ENCODE results near the gene PDE4D. TPM values are rescaled to one million over a fixed set of nuclear protein-coding genes. Genes with fewer than 3 reads are reported as not detected.

PDE4D gene
- total and polyA plus RNA-seq, 2 donors (not counting 1 experiment from before 2014, with no cell fraction given) = 14.9 to 171 TPM

DNA sequence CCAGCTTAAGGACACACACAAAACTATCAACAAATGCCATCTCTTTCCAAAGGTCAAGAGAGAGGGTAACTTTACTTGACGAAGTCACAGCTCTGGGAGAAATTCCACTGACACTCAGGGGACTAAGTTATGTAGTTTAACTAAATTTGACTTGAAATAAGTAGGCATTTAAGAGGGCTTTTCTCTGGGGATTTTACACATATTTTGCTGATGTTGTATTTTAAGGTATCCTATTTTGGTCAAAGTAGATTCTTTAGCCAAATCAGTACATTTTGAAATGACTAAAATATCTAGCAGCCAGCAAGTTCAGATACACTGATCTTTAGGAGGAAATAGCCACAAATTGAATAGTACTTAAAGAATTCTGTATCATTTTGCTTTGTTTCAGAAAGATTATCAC, 652.0 kb downstream of the PDE4D start:
- no peaks in the 10 kb centered on the region for H3K4me1 Mint-ChIP-seq
- Histone ChIP-seq H3K4me3 (ENCODE audit: control extremely low read depth in 1 of 5, extremely low read depth in 1 of 5, insufficient read depth in 1 of 5, low read depth in 2 of 5, low read length in 4 of 5) (no peak overlapping the region), H3K9me3 (ENCODE audit: control extremely low read depth in 1 of 3, control insufficient read depth in 2 of 3, insufficient read depth in 1 of 3, low read length in 2 of 3) (no peaks in the 10 kb centered on the region), H3K9ac (ENCODE audit: low read length) (no peak overlapping the region), H4K20me1 (ENCODE audit: control insufficient read depth, insufficient read depth, low read length, poor library complexity, severe bottlenecking) (no peaks in the 10 kb centered on the region), H3K27me3 (replicated peaks in 1 of 4; ENCODE audit: control extremely low read depth in 1 of 4, control insufficient read depth in 3 of 4, insufficient read depth in 4 of 4, low read length in 3 of 4) (no peaks in the 10 kb centered on the region), H2AFZ (ENCODE audit: insufficient read depth, low read depth, low read length, poor library complexity, severe bottlenecking) (no peak overlapping the region), H3K4me2 (replicated peaks; ENCODE audit: low read depth, low read length, poor library complexity, severe bottlenecking) (no peak overlapping the region), H3K27ac (ENCODE audit: low read length in 2 of 2) (no peak overlapping the region), H3K79me2 (ENCODE audit: control insufficient read depth, insufficient read depth, low read length) (no peaks in the 10 kb centered on the region), H3K4me1 (ENCODE audit: control insufficient read depth in 2 of 2, insufficient read depth in 2 of 2, low read length in 2 of 2) (no peaks in the 10 kb centered on the region), H3K36me3 (replicated peaks in 1 of 2; ENCODE audit: control extremely low read depth in 1 of 2, control insufficient read depth in 1 of 2, extremely low read depth in 1 of 2, insufficient read depth in 2 of 2, low read length in 1 of 2) (no peaks in the 10 kb centered on the region)
- ATAC-seq (ENCODE audit: low read depth) = no peak
- no peaks in the 10 kb centered on the region for H3K9me3 Mint-ChIP-seq (ENCODE audit: insufficient read depth)
- CTCF ChIA-PET = no interaction called here
- intact Hi-C loops (cut with micrococcal nuclease) = no loop called here
- H3K27ac Mint-ChIP-seq = no peak overlapping the region
- POLR2A ChIA-PET = no interaction called here
- TF ChIP-seq, protein P1, sequence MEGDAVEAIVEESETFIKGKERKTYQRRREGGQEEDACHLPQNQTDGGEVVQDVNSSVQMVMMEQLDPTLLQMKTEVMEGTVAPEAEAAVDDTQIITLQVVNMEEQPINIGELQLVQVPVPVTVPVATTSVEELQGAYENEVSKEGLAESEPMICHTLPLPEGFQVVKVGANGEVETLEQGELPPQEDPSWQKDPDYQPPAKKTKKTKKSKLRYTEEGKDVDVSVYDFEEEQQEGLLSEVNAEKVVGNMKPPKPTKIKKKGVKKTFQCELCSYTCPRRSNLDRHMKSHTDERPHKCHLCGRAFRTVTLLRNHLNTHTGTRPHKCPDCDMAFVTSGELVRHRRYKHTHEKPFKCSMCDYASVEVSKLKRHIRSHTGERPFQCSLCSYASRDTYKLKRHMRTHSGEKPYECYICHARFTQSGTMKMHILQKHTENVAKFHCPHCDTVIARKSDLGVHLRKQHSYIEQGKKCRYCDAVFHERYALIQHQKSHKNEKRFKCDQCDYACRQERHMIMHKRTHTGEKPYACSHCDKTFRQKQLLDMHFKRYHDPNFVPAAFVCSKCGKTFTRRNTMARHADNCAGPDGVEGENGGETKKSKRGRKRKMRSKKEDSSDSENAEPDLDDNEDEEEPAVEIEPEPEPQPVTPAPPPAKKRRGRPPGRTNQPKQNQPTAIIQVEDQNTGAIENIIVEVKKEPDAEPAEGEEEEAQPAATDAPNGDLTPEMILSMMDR (IDR thresholded peaks at IDR 0.05) = no peak
- TF ChIP-seq EZH2 (IDR thresholded peaks at IDR 0.05; ENCODE audit: borderline replicate concordance, insufficient read depth, low read depth, low read length, poor library complexity, severe bottlenecking) = no peak
- DNase-seq = no peak
- H3K27me3 Mint-ChIP-seq = no peaks in the 10 kb centered on the region
- no CpG with 5 or more reads among the region's 1 CpG for WGBS (ENCODE audit: insufficient coverage)
- no peak overlapping the region for H3K4me3 Mint-ChIP-seq

DNA sequence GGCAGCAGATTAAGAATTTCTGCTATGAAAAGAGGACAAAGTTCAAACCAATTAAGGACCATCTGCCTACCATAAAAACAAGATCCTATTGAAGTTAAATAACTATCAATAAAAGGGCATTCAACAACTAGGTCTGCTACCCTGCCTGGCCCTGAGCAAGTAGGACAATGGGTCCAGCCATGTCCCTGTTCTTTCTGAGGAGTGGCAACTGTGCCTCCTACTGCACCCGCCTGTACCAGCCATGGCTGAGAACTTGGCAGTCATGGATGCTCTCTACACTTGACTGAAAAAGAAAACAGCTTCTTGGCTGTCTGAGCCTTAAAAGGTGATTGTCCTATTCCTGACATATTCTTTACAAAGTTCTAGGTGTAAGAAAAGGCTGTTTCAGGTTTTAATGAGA, 652.4 kb downstream of the PDE4D start:
- no peaks in the 10 kb centered on the region for H4K20me1 ChIP-seq (ENCODE audit: control insufficient read depth, insufficient read depth, low read length, poor library complexity, severe bottlenecking)
- no peaks in the 10 kb centered on the region for H3K27me3 ChIP-seq (replicated peaks in 1 of 4; ENCODE audit: control extremely low read depth in 1 of 4, control insufficient read depth in 3 of 4, insufficient read depth in 4 of 4, low read length in 3 of 4)
- no peaks in the 10 kb centered on the region for H3K36me3 ChIP-seq (replicated peaks in 1 of 2; ENCODE audit: control extremely low read depth in 1 of 2, control insufficient read depth in 1 of 2, extremely low read depth in 1 of 2, insufficient read depth in 2 of 2, low read length in 1 of 2)
- no peaks in the 10 kb centered on the region for H3K4me1 ChIP-seq (ENCODE audit: control insufficient read depth in 2 of 2, insufficient read depth in 2 of 2, low read length in 2 of 2)
- H3K4me1 Mint-ChIP-seq = no peaks in the 10 kb centered on the region
- H3K4me3 ChIP-seq (ENCODE audit: control extremely low read depth in 1 of 5, extremely low read depth in 1 of 5, insufficient read depth in 1 of 5, low read depth in 2 of 5, low read length in 4 of 5) = no peak overlapping the region
- H3K4me3 Mint-ChIP-seq = no peak overlapping the region
- H2AFZ ChIP-seq (ENCODE audit: insufficient read depth, low read depth, low read length, poor library complexity, severe bottlenecking) = no peak overlapping the region
- H3K27ac Mint-ChIP-seq = no peak overlapping the region
- no peak overlapping the region for H3K4me2 ChIP-seq (replicated peaks; ENCODE audit: low read depth, low read length, poor library complexity, severe bottlenecking)
- intact Hi-C loops (cut with micrococcal nuclease) = no loop called here
- 100% methylated on average over 1 of the region's 1 CpG for WGBS (ENCODE audit: insufficient coverage)
- TF ChIP-seq, protein P1 (IDR thresholded peaks at IDR 0.05) = no peak
- TF ChIP-seq EZH2 (IDR thresholded peaks at IDR 0.05; ENCODE audit: borderline replicate concordance, insufficient read depth, low read depth, low read length, poor library complexity, severe bottlenecking) = no peak
- no peak overlapping the region for H3K9ac ChIP-seq (ENCODE audit: low read length)
- DNase-seq = no peak
- no peaks in the 10 kb centered on the region for H3K79me2 ChIP-seq (ENCODE audit: control insufficient read depth, insufficient read depth, low read length)
- no peak overlapping the region for H3K27ac ChIP-seq (ENCODE audit: low read length in 2 of 2)
- H3K9me3 Mint-ChIP-seq (ENCODE audit: insufficient read depth) = no peaks in the 10 kb centered on the region
- no peak for ATAC-seq (ENCODE audit: low read depth)
- no peaks in the 10 kb centered on the region for H3K27me3 Mint-ChIP-seq
- no peaks in the 10 kb centered on the region for H3K9me3 ChIP-seq (ENCODE audit: control extremely low read depth in 1 of 3, control insufficient read depth in 2 of 3, insufficient read depth in 1 of 3, low read length in 2 of 3)
- CTCF ChIA-PET = no interaction called here
- POLR2A ChIA-PET = no interaction called here
